Measurements from ENCODE around the gene TEP1.

Gene TEP1

DNA sequence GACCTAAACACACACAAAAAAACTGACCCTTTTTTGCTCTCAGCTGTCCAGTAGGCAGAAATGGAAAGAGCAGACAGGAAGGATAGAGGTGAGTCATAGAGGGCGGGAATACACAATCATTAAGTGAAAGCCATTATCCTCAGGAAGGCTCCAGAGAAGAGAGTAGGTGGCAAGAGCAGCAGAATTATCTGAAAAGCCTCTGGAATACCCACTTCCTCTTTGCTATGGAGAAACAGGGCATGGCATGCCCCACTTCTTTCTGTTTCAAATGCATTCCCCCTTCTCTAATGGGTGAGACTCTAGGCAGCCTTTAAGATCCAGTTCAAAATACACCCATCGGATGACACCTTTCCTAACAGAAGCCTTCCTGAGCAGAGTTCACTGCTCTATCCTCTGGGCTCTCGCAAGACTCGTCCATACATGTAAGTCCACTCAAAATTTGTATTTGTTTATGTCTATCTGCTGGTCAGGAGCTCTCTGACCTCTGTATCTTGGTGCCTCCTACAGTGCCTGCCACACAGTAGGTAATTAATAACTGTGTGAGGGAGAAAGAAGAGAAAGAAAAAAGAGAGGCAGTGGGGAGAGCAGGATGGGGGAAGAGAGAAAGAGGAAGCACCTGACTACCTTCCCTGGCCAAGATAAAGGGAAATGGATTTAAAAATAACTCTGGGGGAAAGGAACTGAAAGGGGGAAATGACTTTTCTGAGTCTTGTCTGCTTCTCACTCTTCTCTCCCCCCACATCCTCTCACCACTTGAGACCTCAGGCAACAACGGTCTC lies 14.1 kb upstream of the TEP1 start:
- H3K27ac ChIP-seq (ENCODE audit: low read length), result no peak overlapping the region
- no peak overlapping the region for H3K9ac ChIP-seq (ENCODE audit: low read depth, low read length)
- H3K4me3 ChIP-seq (ENCODE audit: low read length), result no peak overlapping the region
- H3K9me3 ChIP-seq (ENCODE audit: insufficient read depth, low read depth, low read length), result no peaks in the 10 kb centered on the region
- peaks cover 3% of the 10 kb centered on the region for H3K4me1 ChIP-seq (ENCODE audit: insufficient read depth, low read length)
- H3K27me3 ChIP-seq (ENCODE audit: insufficient read depth, low read length), result no peaks in the 10 kb centered on the region
- H3K36me3 ChIP-seq (ENCODE audit: insufficient read depth, low read depth, low read length), result no peaks in the 10 kb centered on the region

- Histone ChIP-seq H3K27me3 (ENCODE audit: insufficient read depth, low read length) (no peaks in the 10 kb centered on the region), H3K9me3 (ENCODE audit: insufficient read depth, low read depth, low read length) (no peaks in the 10 kb centered on the region), H3K36me3 (ENCODE audit: insufficient read depth, low read depth, low read length) (no peaks in the 10 kb centered on the region), H3K4me3 (ENCODE audit: low read length) (no peak overlapping the region), H3K27ac (ENCODE audit: low read length) (no peak overlapping the region), H3K4me1 (ENCODE audit: insufficient read depth, low read length) (peaks cover 3% of the 10 kb centered on the region), H3K9ac (ENCODE audit: low read depth, low read length) (no peak overlapping the region)
Observed at GRCh38 chr14:20424851-20425250, 11.6 kb upstream of the TEP1 start.

GRCh38 chr14:20422886-20423285 lies 9.6 kb upstream of the TEP1 start:
- no peak overlapping the region for H3K9ac ChIP-seq (ENCODE audit: low read depth, low read length)
- H3K27ac ChIP-seq (ENCODE audit: low read length), result no peak overlapping the region
- H3K36me3 ChIP-seq (ENCODE audit: insufficient read depth, low read depth, low read length), result no peaks in the 10 kb centered on the region
- H3K4me3 ChIP-seq (ENCODE audit: low read length), result no peak overlapping the region
- H3K9me3 ChIP-seq (ENCODE audit: insufficient read depth, low read depth, low read length), result no peaks in the 10 kb centered on the region
- no peaks in the 10 kb centered on the region for H3K27me3 ChIP-seq (ENCODE audit: insufficient read depth, low read length)
- H3K4me1 ChIP-seq (ENCODE audit: insufficient read depth, low read length), result peaks cover 3% of the 10 kb centered on the region

DNA sequence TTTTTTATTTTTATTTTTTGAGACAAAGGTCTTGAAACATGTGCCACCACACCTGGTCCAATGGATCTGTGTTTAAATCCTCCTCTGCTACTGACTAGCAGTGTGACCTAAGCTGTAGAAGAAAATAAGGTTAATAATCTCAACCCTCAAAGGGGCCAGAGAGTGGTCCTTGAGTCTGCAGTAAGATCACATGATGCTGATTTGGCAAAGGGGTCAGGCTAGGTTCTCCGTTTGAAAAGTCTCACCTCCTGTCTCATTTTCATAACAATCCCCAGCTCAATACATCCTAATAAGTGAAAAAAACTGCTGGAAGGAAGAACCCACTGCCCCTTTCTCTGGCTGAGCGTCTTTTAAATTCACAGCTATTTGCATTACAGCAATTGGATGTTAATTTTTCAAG lies 8.0 kb upstream of the TEP1 start:
- peak overlapping the region; percentile 0; the same call in 1 of the 2 replicates for H3K4me3 ChIP-seq (ENCODE audit: low read length)
- H3K36me3 ChIP-seq (ENCODE audit: insufficient read depth, low read depth, low read length), result no peaks in the 10 kb centered on the region
- no peaks in the 10 kb centered on the region for H3K9me3 ChIP-seq (ENCODE audit: insufficient read depth, low read depth, low read length)
- no peaks in the 10 kb centered on the region for H3K27me3 ChIP-seq (ENCODE audit: insufficient read depth, low read length)
- H3K4me1 ChIP-seq (ENCODE audit: insufficient read depth, low read length), result peaks cover under 1% of the 10 kb centered on the region; the same call in 1 of the 2 replicates
- peak overlapping the region; percentile 16; the same call in 1 of the 2 replicates for H3K9ac ChIP-seq (ENCODE audit: low read depth, low read length)
- H3K27ac ChIP-seq (ENCODE audit: low read length), result no peak overlapping the region

- no peaks in the 10 kb centered on the region for H3K36me3 ChIP-seq (ENCODE audit: insufficient read depth, low read depth, low read length)
- peaks cover 3% of the 10 kb centered on the region; the same call in 1 of the 2 replicates for H3K4me1 ChIP-seq (ENCODE audit: insufficient read depth, low read length)
- no peaks in the 10 kb centered on the region for H3K9me3 ChIP-seq (ENCODE audit: insufficient read depth, low read depth, low read length)
- no peak overlapping the region for H3K27ac ChIP-seq (ENCODE audit: low read length)
- H3K9ac ChIP-seq (ENCODE audit: low read depth, low read length), result no peak overlapping the region
- H3K4me3 ChIP-seq (ENCODE audit: low read length), result no peak overlapping the region
- H3K27me3 ChIP-seq (ENCODE audit: insufficient read depth, low read length), result peaks cover under 1% of the 10 kb centered on the region; the same call in 1 of the 2 replicates
Observed at GRCh38 chr14:20419419-20419818, 6.1 kb upstream of the TEP1 start.

- peaks cover 3% of the 10 kb centered on the region; the same call in 1 of the 2 replicates for H3K4me1 ChIP-seq (ENCODE audit: insufficient read depth, low read length)
- H3K4me3 ChIP-seq (ENCODE audit: low read length), result no peak overlapping the region
- no peaks in the 10 kb centered on the region for H3K9me3 ChIP-seq (ENCODE audit: insufficient read depth, low read depth, low read length)
- no peaks in the 10 kb centered on the region for H3K36me3 ChIP-seq (ENCODE audit: insufficient read depth, low read depth, low read length)
- H3K27me3 ChIP-seq (ENCODE audit: insufficient read depth, low read length), result peaks cover 7% of the 10 kb centered on the region; the same call in 1 of the 2 replicates
- H3K27ac ChIP-seq (ENCODE audit: low read length), result no peak overlapping the region
- H3K9ac ChIP-seq (ENCODE audit: low read depth, low read length), result no peak overlapping the region
Observed at GRCh38 chr14:20418501-20418909, 5.2 kb upstream of the TEP1 start.

DNA sequence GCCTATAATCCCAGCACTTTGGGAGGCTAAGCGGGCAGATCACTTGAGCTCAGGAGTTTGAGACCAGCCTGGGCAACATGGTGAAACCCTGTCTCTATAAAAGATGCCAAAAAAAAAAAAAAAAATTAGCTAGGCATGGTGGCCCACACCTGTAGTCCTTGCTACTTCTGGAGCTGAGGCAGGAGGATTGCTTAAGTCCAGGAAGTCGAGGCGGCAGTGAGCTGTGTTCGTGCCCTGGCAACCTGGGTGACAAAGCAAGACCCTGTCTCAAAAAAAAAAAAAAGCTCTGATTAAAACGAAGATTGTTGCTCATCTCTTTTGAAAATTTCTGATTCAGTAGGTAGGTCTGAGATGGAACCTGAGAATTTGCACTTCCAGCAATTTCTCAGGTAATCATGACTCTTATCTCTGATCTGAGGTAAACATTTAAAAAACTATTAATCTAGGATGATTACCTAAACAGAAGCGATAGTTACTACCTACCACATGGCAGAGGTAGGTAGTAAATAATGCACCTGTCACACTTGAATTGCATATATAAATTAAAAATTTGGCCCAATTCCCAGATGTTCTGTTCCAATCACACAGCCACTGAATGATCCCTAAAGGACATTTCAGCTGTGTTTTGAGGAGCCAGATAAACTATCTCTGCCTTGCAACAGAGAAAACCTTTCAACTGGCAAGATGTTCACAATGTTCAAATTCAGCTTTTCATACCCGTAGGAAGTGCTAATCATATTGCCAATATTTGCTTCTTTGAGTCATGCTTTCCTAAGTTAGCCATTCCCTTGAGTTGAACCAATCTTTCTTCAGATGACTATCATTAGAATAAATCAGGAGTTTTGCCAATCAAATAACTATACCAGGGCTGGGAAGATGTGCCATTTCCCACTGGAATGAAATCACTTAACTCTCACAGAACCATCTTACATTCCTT lies 4.2 kb upstream of the TEP1 start:
- H3K9ac ChIP-seq (ENCODE audit: low read depth, low read length), result no peak overlapping the region
- no peak overlapping the region for H3K27ac ChIP-seq (ENCODE audit: low read length)
- H3K4me3 ChIP-seq (ENCODE audit: low read length), result no peak overlapping the region
- no peaks in the 10 kb centered on the region for H3K9me3 ChIP-seq (ENCODE audit: insufficient read depth, low read depth, low read length)
- peaks cover 3% of the 10 kb centered on the region; the same call in 1 of the 2 replicates for H3K4me1 ChIP-seq (ENCODE audit: insufficient read depth, low read length)
- H3K36me3 ChIP-seq (ENCODE audit: insufficient read depth, low read depth, low read length), result no peaks in the 10 kb centered on the region
- H3K27me3 ChIP-seq (ENCODE audit: insufficient read depth, low read length), result peaks cover 7% of the 10 kb centered on the region; the same call in 1 of the 2 replicates

- no peak overlapping the region for H3K9ac ChIP-seq (ENCODE audit: low read depth, low read length)
- H3K9me3 ChIP-seq (ENCODE audit: insufficient read depth, low read depth, low read length), result no peaks in the 10 kb centered on the region
- peaks cover 8% of the 10 kb centered on the region; the same call in 1 of the 2 replicates for H3K4me1 ChIP-seq (ENCODE audit: insufficient read depth, low read length)
- no peaks in the 10 kb centered on the region for H3K36me3 ChIP-seq (ENCODE audit: insufficient read depth, low read depth, low read length)
- peaks cover 7% of the 10 kb centered on the region; the same call in 1 of the 2 replicates for H3K27me3 ChIP-seq (ENCODE audit: insufficient read depth, low read length)
- no peak overlapping the region for H3K4me3 ChIP-seq (ENCODE audit: low read length)
- H3K27ac ChIP-seq (ENCODE audit: low read length), result no peak overlapping the region
Observed at GRCh38 chr14:20416223-20416622, 2.9 kb upstream of the TEP1 start.

DNA sequence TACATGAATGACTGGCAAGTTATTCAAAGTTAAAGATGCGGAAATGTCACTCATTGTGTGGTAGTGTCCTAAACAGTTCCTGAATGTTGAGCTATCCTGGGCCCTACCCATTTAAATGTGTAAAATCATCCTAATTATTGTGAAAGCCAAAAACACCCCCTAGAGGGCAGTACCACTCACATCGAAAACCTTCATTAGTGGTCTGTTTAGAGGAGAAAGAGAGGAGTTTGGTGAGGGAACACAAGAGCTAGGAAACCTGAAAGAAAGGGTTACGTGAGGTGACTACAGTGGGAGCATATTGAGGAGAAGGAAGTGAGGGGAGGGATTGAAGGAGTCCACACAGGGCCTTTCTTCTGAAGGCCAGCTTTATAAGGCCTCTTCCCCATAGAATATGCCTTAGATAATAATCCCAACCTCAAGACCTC lies 2.5 kb upstream of the TEP1 start:
- H3K36me3 ChIP-seq (ENCODE audit: insufficient read depth, low read depth, low read length), result no peaks in the 10 kb centered on the region
- no peak overlapping the region for H3K27ac ChIP-seq (ENCODE audit: low read length)
- H3K4me1 ChIP-seq (ENCODE audit: insufficient read depth, low read length), result peaks cover 8% of the 10 kb centered on the region; the same call in 1 of the 2 replicates
- no peak overlapping the region for H3K9ac ChIP-seq (ENCODE audit: low read depth, low read length)
- no peaks in the 10 kb centered on the region for H3K9me3 ChIP-seq (ENCODE audit: insufficient read depth, low read depth, low read length)
- peaks cover 7% of the 10 kb centered on the region; the same call in 1 of the 2 replicates for H3K27me3 ChIP-seq (ENCODE audit: insufficient read depth, low read length)
- H3K4me3 ChIP-seq (ENCODE audit: low read length), result no peak overlapping the region

- H3K9ac ChIP-seq (ENCODE audit: low read depth, low read length), result peak overlapping the region; percentile 61; the same call in 1 of the 2 replicates
- H3K27ac ChIP-seq (ENCODE audit: low read length), result no peak overlapping the region
- H3K9me3 ChIP-seq (ENCODE audit: insufficient read depth, low read depth, low read length), result no peaks in the 10 kb centered on the region
- peaks cover 7% of the 10 kb centered on the region; the same call in 1 of the 2 replicates for H3K27me3 ChIP-seq (ENCODE audit: insufficient read depth, low read length)
- H3K36me3 ChIP-seq (ENCODE audit: insufficient read depth, low read depth, low read length), result no peaks in the 10 kb centered on the region
- H3K4me1 ChIP-seq (ENCODE audit: insufficient read depth, low read length), result peaks cover 8% of the 10 kb centered on the region; the same call in 1 of the 2 replicates
- peak overlapping the region; percentile 71 for H3K4me3 ChIP-seq (ENCODE audit: low read length)
Observed at GRCh38 chr14:20413744-20414082, 412 bp upstream of the TEP1 start.

DNA sequence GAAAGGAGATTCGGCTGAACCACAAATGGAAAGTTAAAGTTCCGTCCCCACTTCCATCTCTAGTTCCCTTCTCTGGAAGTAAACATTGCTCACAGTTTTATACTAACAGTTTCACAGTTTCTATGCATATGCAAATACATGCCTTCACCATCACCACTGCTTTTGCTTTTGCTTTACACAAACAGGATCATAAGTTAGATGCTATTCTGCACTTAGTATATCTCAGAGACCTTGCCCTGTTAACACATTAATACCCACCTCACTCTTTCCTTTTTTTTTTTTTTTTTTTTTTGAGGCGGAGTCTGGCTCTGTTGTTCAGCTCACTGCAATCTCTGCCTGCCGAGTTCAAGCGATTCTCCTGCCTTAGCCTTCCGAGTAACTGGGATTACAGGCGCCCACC lies 890 bp downstream of the TEP1 start:
- Histone ChIP-seq H3K9me3 (ENCODE audit: insufficient read depth, low read depth, low read length) (no peaks in the 10 kb centered on the region), H3K27ac (ENCODE audit: low read length) (no peak overlapping the region), H3K4me3 (ENCODE audit: low read length) (peak overlapping the region; percentile 71), H3K9ac (ENCODE audit: low read depth, low read length) (no peak overlapping the region; the same call in 1 of the 2 replicates), H3K4me1 (ENCODE audit: insufficient read depth, low read length) (peaks cover 8% of the 10 kb centered on the region; the same call in 1 of the 2 replicates), H3K36me3 (ENCODE audit: insufficient read depth, low read depth, low read length) (peaks cover 6% of the 10 kb centered on the region), H3K27me3 (ENCODE audit: insufficient read depth, low read length) (peaks cover 7% of the 10 kb centered on the region; the same call in 1 of the 2 replicates)

Measured in iPS-20b (cell line).